Measurements from ENCODE around the gene RAB1A. TPM values are rescaled to one million over a fixed set of nuclear protein-coding genes. Genes with fewer than 3 reads are reported as not detected.

Gene RAB1A
- polyA plus RNA-seq, 1 donor (not counting 4 experiments of a cell fraction or from before 2014, with no cell fraction given) = 274 TPM

DNA sequence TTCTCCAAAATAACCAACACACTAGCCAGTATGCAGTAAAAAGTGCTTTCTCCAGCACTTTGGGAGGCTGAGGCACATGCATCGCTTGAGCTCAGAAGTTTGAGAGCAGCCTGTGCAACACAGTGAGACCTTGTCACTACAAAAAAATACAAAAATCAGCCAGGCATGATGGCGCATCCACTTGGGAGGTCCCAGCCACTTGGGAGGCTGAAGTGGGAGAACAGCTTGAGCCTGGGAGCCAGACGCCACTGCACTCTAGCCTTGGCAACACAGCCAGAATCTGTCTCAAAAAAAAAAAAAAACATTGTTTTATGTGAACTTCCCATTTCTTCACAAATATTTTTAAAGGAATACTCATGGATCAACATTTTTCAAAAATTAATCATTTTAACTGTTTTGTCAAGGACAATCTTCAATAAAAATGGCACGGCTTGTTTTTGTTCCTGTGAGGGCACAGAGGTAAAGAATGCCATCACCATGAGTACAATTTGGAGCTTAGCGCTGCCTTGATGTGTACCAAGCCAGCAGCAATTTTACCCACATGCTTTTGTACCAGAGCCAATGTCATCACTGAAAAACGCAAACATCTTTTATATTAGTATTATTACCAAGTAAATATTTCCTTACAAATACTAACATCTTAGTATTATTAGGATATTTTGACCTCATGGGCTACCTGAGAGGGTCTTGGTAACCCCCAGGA is 26.7 kb downstream of the RAB1A start:
- H2AFZ ChIP-seq (ENCODE audit: control insufficient read depth, low read length) = no peak overlapping the region
- no peak for TF ChIP-seq EZH2 (IDR thresholded peaks at IDR 0.05; ENCODE audit: low read length)
- TF ChIP-seq, protein P1, sequence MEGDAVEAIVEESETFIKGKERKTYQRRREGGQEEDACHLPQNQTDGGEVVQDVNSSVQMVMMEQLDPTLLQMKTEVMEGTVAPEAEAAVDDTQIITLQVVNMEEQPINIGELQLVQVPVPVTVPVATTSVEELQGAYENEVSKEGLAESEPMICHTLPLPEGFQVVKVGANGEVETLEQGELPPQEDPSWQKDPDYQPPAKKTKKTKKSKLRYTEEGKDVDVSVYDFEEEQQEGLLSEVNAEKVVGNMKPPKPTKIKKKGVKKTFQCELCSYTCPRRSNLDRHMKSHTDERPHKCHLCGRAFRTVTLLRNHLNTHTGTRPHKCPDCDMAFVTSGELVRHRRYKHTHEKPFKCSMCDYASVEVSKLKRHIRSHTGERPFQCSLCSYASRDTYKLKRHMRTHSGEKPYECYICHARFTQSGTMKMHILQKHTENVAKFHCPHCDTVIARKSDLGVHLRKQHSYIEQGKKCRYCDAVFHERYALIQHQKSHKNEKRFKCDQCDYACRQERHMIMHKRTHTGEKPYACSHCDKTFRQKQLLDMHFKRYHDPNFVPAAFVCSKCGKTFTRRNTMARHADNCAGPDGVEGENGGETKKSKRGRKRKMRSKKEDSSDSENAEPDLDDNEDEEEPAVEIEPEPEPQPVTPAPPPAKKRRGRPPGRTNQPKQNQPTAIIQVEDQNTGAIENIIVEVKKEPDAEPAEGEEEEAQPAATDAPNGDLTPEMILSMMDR (optimal IDR thresholded peaks at IDR 0.05 in 1 of 3, IDR thresholded peaks at IDR 0.05 in 1 of 3, conservative IDR thresholded peaks at IDR 0.05 in 1 of 3; ENCODE audit: extremely low read depth in 1 of 3, insufficient read depth in 2 of 3, low read length in 3 of 3) = no peak
- no peak overlapping the region for H3K27ac ChIP-seq (ENCODE audit: control insufficient read depth, insufficient read depth, low read length)
- H3K4me2 ChIP-seq (ENCODE audit: control insufficient read depth, extremely low read depth, insufficient read depth, low read depth, low read length) = no peak overlapping the region
- no peak for DNase-seq (ENCODE audit: low read depth, low spot score)
- H3K4me3 ChIP-seq (ENCODE audit: control insufficient read depth in 2 of 3, extremely low read depth in 1 of 3, insufficient read depth in 2 of 3, low read depth in 1 of 3, low read length in 3 of 3) = no peak overlapping the region
- FAIRE-seq = no peak
- H3K27me3 ChIP-seq (ENCODE audit: control insufficient read depth, extremely low read depth, insufficient read depth, low read length) = no peaks in the 10 kb centered on the region
- H3K9me1 ChIP-seq (ENCODE audit: control insufficient read depth, extremely low read depth, insufficient read depth, low read length) = no peaks in the 10 kb centered on the region
- no peaks in the 10 kb centered on the region for H3K4me1 ChIP-seq (ENCODE audit: control insufficient read depth, extremely low read depth, insufficient read depth, low read length)
- H3K36me3 ChIP-seq (ENCODE audit: control insufficient read depth in 2 of 2, extremely low read depth in 1 of 2, insufficient read depth in 2 of 2, low read length in 2 of 2) = peaks cover 7 to 8% of the 10 kb centered on the region in 2 experiments
- H4K20me1 ChIP-seq (ENCODE audit: control insufficient read depth, extremely low read depth, insufficient read depth, low read length) = peaks cover 11% of the 10 kb centered on the region
- H3K9me3 ChIP-seq (ENCODE audit: control insufficient read depth, low read depth, low read length) = no peaks in the 10 kb centered on the region
- H3K9ac ChIP-seq (ENCODE audit: control insufficient read depth, extremely low read depth, insufficient read depth, low read length) = no peak overlapping the region
- peaks cover 88% of the 10 kb centered on the region for H3K79me2 ChIP-seq (ENCODE audit: control insufficient read depth, insufficient read depth, low read length)
- dilution Hi-C loops (cut with MboI; ENCODE audit: extremely low pct_ligation_motif_present, low sequenced_read_pairs) = no loop called here

- Histone ChIP-seq H3K4me1 (ENCODE audit: control insufficient read depth, extremely low read depth, insufficient read depth, low read length) (no peaks in the 10 kb centered on the region), H3K27me3 (ENCODE audit: control insufficient read depth, extremely low read depth, insufficient read depth, low read length) (no peaks in the 10 kb centered on the region), H3K27ac (ENCODE audit: control insufficient read depth, insufficient read depth, low read length) (no peak overlapping the region), H3K4me3 (ENCODE audit: control insufficient read depth in 2 of 3, extremely low read depth in 1 of 3, insufficient read depth in 2 of 3, low read depth in 1 of 3, low read length in 3 of 3) (no peak overlapping the region), H3K9ac (ENCODE audit: control insufficient read depth, extremely low read depth, insufficient read depth, low read length) (no peak overlapping the region), H3K4me2 (ENCODE audit: control insufficient read depth, extremely low read depth, insufficient read depth, low read depth, low read length) (no peak overlapping the region), H3K79me2 (ENCODE audit: control insufficient read depth, insufficient read depth, low read length) (peaks cover 86% of the 10 kb centered on the region), H3K9me1 (ENCODE audit: control insufficient read depth, extremely low read depth, insufficient read depth, low read length) (no peaks in the 10 kb centered on the region), H4K20me1 (ENCODE audit: control insufficient read depth, extremely low read depth, insufficient read depth, low read length) (peaks cover 8% of the 10 kb centered on the region), H2AFZ (ENCODE audit: control insufficient read depth, low read length) (no peak overlapping the region), H3K36me3 (ENCODE audit: control insufficient read depth in 2 of 2, extremely low read depth in 1 of 2, insufficient read depth in 2 of 2, low read length in 2 of 2) (peaks cover 14 to 15% of the 10 kb centered on the region in 2 experiments), H3K9me3 (ENCODE audit: control insufficient read depth, low read depth, low read length) (no peaks in the 10 kb centered on the region)
- no peak for FAIRE-seq
- no peak for DNase-seq (ENCODE audit: low read depth, low spot score)
- no peak for TF ChIP-seq EZH2 (IDR thresholded peaks at IDR 0.05; ENCODE audit: low read length)
- TF ChIP-seq, protein P1 (optimal IDR thresholded peaks at IDR 0.05 in 1 of 3, IDR thresholded peaks at IDR 0.05 in 1 of 3, conservative IDR thresholded peaks at IDR 0.05 in 1 of 3; ENCODE audit: extremely low read depth in 1 of 3, insufficient read depth in 2 of 3, low read length in 3 of 3) = no peak
- dilution Hi-C loops (cut with MboI; ENCODE audit: extremely low pct_ligation_motif_present, low sequenced_read_pairs) = no loop called here
Observed at GRCh38 chr2:65101071-65101470, 28.8 kb downstream of the RAB1A start.
